ENCODE results near the gene GRK6.

The GRK6 gene

DNA sequence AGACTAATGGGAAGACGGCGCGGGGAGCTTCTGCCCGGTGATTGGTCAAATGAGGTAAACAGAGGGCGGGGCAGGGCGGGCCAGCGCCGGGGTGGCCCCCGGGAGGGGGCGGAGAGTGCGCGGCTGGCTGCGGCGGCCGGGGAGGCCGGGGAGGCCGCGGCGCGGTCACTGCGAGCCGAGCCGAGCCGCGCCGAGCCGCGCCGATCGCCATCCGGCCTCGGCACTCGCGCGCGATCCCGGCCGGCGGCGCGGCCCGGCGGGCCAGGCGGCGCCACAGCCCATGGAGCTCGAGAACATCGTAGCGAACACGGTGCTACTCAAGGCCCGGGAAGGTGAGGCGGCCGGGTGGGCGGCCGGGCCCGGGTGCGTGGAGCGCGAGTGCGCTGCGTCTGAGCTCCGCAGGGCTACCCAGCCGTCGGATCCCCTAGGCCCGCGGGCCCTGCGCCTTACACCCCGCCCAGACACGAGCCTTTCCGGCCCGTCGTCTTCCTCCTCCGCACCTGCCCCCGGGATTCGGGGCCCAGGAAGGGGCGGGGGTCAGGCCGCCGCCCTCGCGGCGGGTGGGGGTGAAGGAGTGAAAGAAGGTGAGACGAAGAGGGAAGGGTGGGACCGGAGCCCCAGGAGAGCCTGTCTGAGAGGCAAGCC lies at the start of gene GRK6:
Gene GRK6, plus strand, starts transcription at position 111 of the 645 bp plus-strand sequence. Its CDS starts 170 bp downstream, at position 281.
- H3K36me3 ChIP-seq (ENCODE audit: insufficient read depth, low read length), result peaks cover 5% of the 10 kb centered on the region
- H3K9me3 ChIP-seq (ENCODE audit: low read length), result no peaks in the 10 kb centered on the region
- H2AFZ ChIP-seq (ENCODE audit: low read depth, low read length), result peak within 1 kb of the TSS; percentile 39
- H3K4me1 ChIP-seq (ENCODE audit: insufficient read depth, low read length), result peaks cover 18% of the 10 kb centered on the region
- peak within 1 kb of the TSS; percentile 79 for H3K4me3 ChIP-seq (ENCODE audit: low read length)
- H3K27me3 ChIP-seq (ENCODE audit: insufficient read depth, low read length), result no peaks in the 10 kb centered on the region

DNA sequence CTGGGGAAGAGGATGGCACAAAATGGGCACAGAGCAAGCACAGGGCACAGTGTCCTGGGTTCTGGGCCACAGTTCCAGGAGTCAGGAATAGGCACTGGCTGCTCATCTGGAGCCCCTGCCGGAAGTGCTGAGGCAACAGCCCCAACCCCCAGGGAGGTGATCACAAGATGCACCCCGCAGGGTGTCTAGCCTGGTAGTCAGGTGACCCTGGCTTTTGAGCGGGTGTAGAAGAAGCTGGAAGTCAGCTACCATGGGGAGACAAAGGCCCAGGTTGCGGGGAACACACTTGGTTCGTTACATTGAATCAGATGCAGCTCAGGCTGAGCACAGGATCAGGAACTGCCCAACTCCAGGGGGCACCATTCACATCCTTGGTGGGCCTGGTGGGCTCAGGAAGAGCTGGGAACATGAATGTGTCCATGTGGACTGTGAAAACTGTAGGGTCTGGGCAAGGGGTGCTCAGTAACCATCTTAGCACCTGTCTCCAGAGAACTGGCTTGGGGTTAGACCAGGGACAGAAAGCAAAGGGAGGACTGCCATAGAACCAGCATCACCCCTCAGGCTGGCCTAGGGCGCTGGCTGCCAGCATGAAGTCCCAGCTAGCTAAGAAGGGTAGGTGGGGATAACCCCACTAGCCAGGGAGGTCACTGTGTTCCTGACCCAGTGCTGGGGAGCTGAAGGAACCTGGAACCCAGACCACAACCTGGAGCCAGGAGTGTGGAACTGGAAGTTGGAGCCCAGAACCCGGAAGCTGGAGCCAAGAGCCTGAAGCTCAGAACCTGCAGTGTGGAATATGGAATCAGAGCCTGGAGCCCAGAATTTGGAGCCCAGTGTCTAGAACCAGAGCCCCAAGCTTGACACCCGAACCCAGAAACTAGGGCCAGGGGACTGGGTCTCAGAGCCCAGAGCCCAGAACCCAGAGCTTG lies 48.4 kb upstream of the GRK6 start:
- no peaks in the 10 kb centered on the region for H3K4me1 ChIP-seq (ENCODE audit: insufficient read depth, low read length)
- H3K36me3 ChIP-seq (ENCODE audit: insufficient read depth, low read length), result no peaks in the 10 kb centered on the region
- H3K9me3 ChIP-seq (ENCODE audit: low read length), result no peaks in the 10 kb centered on the region
- peaks cover 7% of the 10 kb centered on the region for H3K27me3 ChIP-seq (ENCODE audit: insufficient read depth, low read length)
- H2AFZ ChIP-seq (ENCODE audit: low read depth, low read length), result no peak overlapping the region
- H3K4me3 ChIP-seq (ENCODE audit: low read length), result no peak overlapping the region

DNA sequence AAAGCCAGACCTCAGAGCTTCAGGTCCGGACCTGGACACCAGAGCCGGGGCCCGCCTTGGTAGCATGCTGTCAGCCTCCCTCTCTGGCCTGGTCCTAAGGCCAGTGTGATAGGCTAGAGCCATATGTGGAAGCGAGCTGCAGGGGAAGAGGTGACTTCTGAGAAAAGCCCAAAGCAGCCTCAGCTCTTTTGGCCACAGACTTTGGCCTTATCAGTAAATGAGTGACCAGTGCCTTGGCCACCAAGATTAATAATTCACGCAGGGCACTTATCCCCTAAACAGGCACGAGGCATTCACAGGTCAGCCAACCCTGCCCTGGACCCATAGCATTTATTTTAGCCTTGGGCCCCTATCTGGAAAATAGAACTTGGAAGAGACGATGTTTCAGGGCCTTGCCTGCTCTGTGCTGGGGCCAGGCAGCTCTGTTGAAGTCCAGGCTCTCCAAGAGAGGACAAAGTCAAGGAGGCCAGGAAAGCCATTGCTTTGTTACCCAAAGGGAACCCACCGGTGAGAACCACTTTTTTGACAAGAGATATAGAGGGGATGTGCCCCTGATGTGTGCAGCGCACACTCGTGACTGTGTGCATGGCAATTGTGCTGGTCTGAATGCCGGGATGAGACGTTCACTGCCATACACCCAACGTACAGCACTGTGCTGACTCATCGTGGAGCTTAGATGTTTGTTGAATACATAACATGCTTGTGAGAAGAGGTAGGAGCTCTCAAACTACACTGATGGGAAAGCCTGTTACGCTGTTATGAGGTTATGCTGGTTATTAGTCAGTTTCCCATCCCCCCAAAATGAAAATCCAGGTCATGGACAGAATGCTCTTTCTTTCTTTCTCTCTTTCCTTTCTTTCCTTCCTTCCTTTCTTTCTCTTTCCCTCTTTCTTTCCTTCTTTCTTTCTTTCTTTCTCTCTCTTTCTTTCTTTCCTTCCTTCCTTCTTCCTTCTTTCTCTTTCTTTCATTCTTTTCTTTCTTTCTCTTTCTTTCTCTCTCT lies 47.3 kb upstream of the GRK6 start:
- Histone ChIP-seq H3K27me3 (ENCODE audit: insufficient read depth, low read length) (peaks cover 18% of the 10 kb centered on the region), H3K4me1 (ENCODE audit: insufficient read depth, low read length) (no peaks in the 10 kb centered on the region), H3K4me3 (ENCODE audit: low read length) (no peak overlapping the region), H3K36me3 (ENCODE audit: insufficient read depth, low read length) (no peaks in the 10 kb centered on the region), H3K9me3 (ENCODE audit: low read length) (no peaks in the 10 kb centered on the region), H2AFZ (ENCODE audit: low read depth, low read length) (no peak overlapping the region)

DNA sequence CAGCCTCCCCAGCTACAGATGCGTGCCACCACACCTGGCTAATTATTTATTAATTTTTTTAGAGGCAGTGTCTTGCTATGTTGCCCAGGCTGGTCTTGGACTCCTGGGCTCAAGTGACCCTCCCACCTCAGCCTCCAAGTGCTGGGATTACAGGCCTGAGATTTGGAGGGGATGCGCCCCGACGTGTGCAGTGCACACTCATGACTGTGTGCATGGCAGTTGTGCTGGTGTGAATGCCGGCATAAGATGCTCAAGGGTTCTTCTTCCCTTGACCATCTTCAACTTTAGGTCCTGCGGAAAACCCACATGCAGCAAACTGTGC lies 45.7 kb upstream of the GRK6 start:
- H3K36me3 ChIP-seq (ENCODE audit: insufficient read depth, low read length), result no peaks in the 10 kb centered on the region
- H3K4me3 ChIP-seq (ENCODE audit: low read length), result no peak overlapping the region
- H2AFZ ChIP-seq (ENCODE audit: low read depth, low read length), result no peak overlapping the region
- H3K27me3 ChIP-seq (ENCODE audit: insufficient read depth, low read length), result peaks cover 24% of the 10 kb centered on the region
- H3K4me1 ChIP-seq (ENCODE audit: insufficient read depth, low read length), result no peaks in the 10 kb centered on the region
- H3K9me3 ChIP-seq (ENCODE audit: low read length), result no peaks in the 10 kb centered on the region

DNA sequence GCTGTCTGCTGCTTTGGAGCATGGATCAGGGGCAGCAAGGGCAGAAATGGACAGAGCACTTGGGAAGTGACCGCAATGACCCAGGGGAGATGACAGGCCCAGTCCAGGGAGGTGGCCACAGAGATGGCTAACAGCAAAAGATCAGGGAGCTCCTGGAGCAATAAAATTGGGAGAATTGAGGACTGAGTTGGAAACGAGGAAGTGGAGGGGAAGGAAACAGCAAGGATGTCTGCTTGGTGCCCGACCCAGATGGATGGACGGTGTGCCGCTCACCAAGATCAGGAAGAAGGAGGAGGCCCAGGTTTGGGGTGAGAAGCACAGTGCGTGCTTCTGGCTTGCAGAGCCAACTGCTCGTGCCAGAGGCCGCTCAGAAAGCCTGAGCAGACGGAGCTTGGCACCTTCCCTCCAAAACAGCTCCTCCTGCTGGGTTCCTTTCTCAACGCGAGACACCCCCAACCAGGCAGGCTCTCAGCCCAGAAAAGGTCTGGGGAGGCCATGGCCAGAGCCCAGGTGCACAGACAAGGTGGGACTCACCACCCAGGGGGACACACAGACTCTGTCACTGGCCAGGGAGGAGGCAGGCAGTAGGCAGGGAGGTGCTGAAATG lies 44.0 kb upstream of the GRK6 start:
- H3K9me3 ChIP-seq (ENCODE audit: low read length), result no peaks in the 10 kb centered on the region
- no peaks in the 10 kb centered on the region for H3K4me1 ChIP-seq (ENCODE audit: insufficient read depth, low read length)
- H3K36me3 ChIP-seq (ENCODE audit: insufficient read depth, low read length), result no peaks in the 10 kb centered on the region
- H3K4me3 ChIP-seq (ENCODE audit: low read length), result no peak overlapping the region
- peaks cover 33% of the 10 kb centered on the region for H3K27me3 ChIP-seq (ENCODE audit: insufficient read depth, low read length)
- no peak overlapping the region for H2AFZ ChIP-seq (ENCODE audit: low read depth, low read length)

DNA sequence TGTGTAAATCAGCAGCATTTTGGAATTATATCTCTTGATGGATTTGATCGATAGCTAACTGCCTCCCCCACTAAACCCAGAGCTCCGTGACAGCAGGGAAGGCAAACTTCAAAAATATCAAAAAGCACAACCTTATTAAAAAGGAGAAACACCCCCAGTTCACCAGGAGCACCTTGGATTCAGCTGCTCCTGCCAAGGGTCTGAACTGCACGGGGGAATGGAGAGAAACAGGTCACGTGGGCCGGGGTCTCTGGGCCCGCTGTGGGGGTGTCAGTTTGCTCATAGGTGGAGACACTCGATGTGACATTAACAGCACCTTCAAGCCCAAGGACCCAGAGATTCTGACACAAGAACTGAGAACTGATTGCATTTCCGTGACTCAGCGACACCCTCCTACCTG lies 43.3 kb upstream of the GRK6 start:
- Histone ChIP-seq H3K4me1 (ENCODE audit: insufficient read depth, low read length) (no peaks in the 10 kb centered on the region), H3K27me3 (ENCODE audit: insufficient read depth, low read length) (peaks cover 34% of the 10 kb centered on the region), H3K9me3 (ENCODE audit: low read length) (no peaks in the 10 kb centered on the region)

DNA sequence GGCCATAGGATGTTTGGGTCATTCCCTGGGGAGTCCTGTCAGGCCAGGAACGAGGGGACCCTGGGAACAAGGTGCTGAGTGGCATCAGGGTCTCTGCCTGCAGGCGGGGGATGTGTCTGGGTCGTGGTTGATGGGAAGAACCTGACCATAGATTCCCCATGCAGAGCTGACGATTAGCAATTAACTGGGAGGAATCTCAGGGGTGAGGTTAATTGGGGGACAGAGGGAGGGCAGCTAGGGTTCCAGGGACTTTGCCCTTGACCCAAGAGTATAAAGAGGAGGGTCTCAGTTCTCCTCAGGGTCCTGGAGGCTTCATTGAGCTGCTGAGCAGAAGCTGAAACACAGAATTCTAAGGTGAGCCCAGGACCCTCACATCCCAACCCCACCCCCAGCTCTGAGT lies 42.3 kb upstream of the GRK6 start, which contains the start of gene SLC34A1:
Gene SLC34A1, plus strand, starts transcription at position 301 of the 400 bp plus-strand sequence. CDS start 1,308 bp downstream, outside the sequence.
- Histone ChIP-seq H3K27me3 (ENCODE audit: insufficient read depth, low read length) (peaks cover 42% of the 10 kb centered on the region), H3K4me1 (ENCODE audit: insufficient read depth, low read length) (no peaks in the 10 kb centered on the region), H3K9me3 (ENCODE audit: low read length) (no peaks in the 10 kb centered on the region), H3K4me3 (ENCODE audit: low read length) (no peak within 1 kb of the TSS), H2AFZ (ENCODE audit: low read depth, low read length) (no peak within 1 kb of the TSS), H3K36me3 (ENCODE audit: insufficient read depth, low read length) (no peaks in the 10 kb centered on the region)

More for the DNA sequence above, 43.3 kb upstream of the GRK6 start:
- H3K36me3 ChIP-seq (ENCODE audit: insufficient read depth, low read length), result no peaks in the 10 kb centered on the region
- H2AFZ ChIP-seq (ENCODE audit: low read depth, low read length), result no peak overlapping the region
- no peak overlapping the region for H3K4me3 ChIP-seq (ENCODE audit: low read length)

DNA sequence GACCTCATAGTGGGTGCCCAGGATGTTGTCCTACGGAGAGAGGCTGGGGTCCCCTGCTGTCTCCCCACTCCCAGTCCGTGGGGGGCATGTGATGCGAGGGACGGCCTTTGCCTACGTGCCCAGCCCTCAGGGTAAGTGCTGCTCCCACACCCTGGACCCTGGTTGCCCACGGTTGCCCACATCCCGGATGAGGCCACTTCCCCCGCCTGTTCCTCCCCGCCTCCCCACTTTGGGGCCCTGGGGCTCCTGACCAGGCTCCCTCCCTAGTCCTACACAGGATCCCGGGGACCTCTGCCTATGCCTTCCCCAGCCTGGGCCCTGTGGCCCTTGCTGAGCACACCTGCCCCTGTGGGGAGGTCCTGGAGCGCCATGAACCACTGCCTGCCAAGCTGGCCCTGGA lies 40.8 kb upstream of the GRK6 start:
- Histone ChIP-seq H2AFZ (ENCODE audit: low read depth, low read length) (no peak overlapping the region), H3K36me3 (ENCODE audit: insufficient read depth, low read length) (no peaks in the 10 kb centered on the region), H3K9me3 (ENCODE audit: low read length) (no peaks in the 10 kb centered on the region), H3K4me1 (ENCODE audit: insufficient read depth, low read length) (peaks cover 4% of the 10 kb centered on the region), H3K27me3 (ENCODE audit: insufficient read depth, low read length) (peaks cover 42% of the 10 kb centered on the region), H3K4me3 (ENCODE audit: low read length) (no peak overlapping the region)

DNA sequence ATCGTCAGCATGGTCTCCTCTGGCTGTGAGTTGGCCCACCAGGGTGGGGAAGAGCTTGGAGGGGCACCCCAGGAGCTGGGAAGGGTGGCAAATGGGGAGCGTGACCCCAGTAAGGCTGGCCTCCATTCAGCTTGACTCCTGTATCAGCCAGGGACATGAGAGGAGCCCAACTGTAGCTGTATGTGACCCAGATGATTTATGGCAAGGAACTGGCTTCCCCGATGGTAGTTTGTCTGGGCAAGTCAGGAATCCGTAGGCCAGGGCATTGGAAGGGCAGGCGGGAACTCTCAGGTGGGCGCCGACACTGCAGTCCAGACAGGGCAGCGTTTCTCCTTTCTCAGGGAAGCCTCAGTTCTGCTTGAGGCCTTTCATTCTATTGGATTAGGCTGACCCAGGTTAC lies 39.9 kb upstream of the GRK6 start:
- Histone ChIP-seq H3K4me1 (ENCODE audit: insufficient read depth, low read length) (peaks cover 5% of the 10 kb centered on the region), H2AFZ (ENCODE audit: low read depth, low read length) (no peak overlapping the region), H3K9me3 (ENCODE audit: low read length) (no peaks in the 10 kb centered on the region), H3K36me3 (ENCODE audit: insufficient read depth, low read length) (no peaks in the 10 kb centered on the region), H3K27me3 (ENCODE audit: insufficient read depth, low read length) (peaks cover 42% of the 10 kb centered on the region), H3K4me3 (ENCODE audit: low read length) (no peak overlapping the region)

DNA sequence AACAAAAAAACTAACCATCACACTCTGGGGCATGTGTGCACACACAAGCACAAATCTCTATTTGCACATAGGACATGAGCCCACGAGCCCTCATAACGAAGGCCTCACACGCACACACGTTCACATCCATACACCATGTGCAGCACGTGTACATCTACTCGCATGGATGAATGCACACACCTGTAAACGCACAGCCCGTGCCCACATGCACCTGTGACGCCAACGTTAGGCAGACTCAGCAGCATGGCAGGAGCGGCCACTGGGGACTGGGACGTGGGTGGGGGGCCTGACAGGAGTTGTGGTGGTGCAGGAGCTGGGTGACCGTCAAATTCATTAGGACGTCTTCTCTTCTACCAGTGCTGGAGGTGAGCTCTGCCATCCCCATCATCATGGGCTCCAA lies 39.1 kb upstream of the GRK6 start:
- Histone ChIP-seq H3K27me3 (ENCODE audit: insufficient read depth, low read length) (peaks cover 41% of the 10 kb centered on the region), H3K36me3 (ENCODE audit: insufficient read depth, low read length) (no peaks in the 10 kb centered on the region), H3K4me1 (ENCODE audit: insufficient read depth, low read length) (peaks cover 5% of the 10 kb centered on the region), H3K4me3 (ENCODE audit: low read length) (no peak overlapping the region), H3K9me3 (ENCODE audit: low read length) (no peaks in the 10 kb centered on the region), H2AFZ (ENCODE audit: low read depth, low read length) (no peak overlapping the region)

DNA sequence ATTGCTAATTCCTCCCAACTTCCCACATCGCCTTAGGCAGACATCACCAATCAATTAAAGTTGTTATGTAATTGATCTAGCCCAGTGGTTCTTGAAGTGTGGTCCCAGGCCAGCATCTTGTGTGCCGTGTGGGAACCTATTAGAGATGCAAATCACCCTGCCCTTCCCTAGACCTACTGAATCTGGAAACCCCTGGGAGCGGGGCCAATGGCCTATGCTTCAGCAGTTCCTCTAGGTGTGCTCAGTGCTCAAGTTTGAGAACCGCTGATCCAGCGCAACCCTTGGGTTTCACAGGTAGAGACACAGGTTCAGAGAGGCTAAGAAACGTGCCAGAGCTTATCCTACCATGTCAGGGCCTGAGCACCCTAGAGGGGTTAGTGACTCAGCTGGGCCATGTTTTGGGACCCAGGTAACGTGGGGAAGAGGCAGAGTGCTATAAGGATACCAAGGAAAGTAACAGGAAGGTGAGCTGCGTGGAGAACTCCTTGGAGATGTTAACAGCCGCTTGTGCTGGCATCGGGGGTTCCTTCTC lies 37.9 kb upstream of the GRK6 start:
- Histone ChIP-seq H3K9me3 (ENCODE audit: low read length) (no peaks in the 10 kb centered on the region), H3K27me3 (ENCODE audit: insufficient read depth, low read length) (peaks cover 33% of the 10 kb centered on the region), H3K36me3 (ENCODE audit: insufficient read depth, low read length) (no peaks in the 10 kb centered on the region), H3K4me3 (ENCODE audit: low read length) (no peak overlapping the region), H3K4me1 (ENCODE audit: insufficient read depth, low read length) (peaks cover 5% of the 10 kb centered on the region), H2AFZ (ENCODE audit: low read depth, low read length) (no peak overlapping the region)
